Superior temporal gyrus (tissue), 1 donor: ENCODE results near the gene GCNT1.

Experiments
- DNase-seq: peaks from one replicate; pipeline ENCODE4 v3.0.0-alpha.2; 2016; ENCODE audit errors: extremely low spot score

The GCNT1 gene

GRCh38 chr9:76534026-76534425 lies 75.0 kb downstream of the GCNT1 start:
- no peak for DNase-seq

- DNase-seq = no peak
These were observed 78.2 kb downstream of the GCNT1 start for GRCh38 chr9:76537150-76537646.

DNA sequence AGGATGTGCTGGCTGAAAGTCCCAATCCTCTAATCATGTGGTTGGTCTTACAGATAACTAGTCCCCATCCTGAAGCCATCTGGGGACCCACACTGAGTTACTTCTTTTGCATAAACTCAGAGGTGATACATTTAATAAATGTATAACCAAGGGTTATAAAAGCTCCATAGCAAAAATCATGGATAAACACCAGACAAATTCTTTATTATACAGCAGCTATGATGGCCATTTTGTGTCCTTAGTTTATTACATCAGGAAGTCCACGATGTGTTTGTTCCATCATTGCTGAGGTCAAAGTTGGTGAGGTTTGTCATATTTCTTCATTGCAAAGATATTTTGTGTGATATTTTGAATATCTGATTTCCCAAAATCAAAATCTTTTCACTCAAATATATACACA lies 80.2 kb downstream of the GCNT1 start:
- DNase-seq = no peak

DNA sequence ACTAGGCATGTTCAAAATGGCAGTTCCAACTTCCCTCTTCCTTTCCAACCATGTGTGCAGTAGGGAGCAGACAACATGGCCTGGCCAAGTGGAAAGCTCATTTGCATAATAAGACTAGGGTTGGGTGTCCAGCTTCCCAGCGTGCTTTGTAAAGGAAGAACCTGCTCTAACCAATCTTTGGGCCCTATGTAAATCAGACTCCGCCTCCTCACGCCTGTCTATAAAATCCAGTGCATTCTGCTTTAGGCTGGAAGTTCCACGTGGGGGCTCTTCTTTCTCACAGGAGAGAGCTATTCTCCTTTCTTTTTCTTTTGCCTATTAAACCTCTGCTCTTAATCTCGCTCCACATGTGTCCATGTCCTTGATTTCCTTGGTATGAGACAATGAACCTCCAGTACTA lies 83.4 kb downstream of the GCNT1 start:
- DNase-seq = no peak

GRCh38 chr9:76545191-76545590 lies 86.2 kb downstream of the GCNT1 start:
- no peak for DNase-seq

DNA sequence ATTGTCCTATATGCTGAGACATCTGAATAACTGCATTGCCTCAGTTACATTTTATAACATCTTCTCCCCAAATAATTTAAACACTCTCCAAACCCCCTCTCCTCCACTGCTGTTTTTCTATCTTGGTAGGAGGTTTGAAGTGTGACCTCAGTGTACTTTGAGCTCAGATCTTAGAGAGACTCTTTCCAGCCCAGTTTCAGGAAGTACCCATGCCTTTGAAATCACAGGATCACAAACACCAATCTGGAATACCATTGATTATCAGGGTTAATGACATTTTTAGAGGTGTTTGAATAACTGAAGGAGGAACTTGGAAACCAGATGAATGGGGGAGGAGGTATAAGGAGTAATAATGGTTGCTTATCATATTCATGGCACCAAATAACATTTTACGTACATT lies 93.2 kb downstream of the GCNT1 start:
- DNase-seq = no peak

DNA sequence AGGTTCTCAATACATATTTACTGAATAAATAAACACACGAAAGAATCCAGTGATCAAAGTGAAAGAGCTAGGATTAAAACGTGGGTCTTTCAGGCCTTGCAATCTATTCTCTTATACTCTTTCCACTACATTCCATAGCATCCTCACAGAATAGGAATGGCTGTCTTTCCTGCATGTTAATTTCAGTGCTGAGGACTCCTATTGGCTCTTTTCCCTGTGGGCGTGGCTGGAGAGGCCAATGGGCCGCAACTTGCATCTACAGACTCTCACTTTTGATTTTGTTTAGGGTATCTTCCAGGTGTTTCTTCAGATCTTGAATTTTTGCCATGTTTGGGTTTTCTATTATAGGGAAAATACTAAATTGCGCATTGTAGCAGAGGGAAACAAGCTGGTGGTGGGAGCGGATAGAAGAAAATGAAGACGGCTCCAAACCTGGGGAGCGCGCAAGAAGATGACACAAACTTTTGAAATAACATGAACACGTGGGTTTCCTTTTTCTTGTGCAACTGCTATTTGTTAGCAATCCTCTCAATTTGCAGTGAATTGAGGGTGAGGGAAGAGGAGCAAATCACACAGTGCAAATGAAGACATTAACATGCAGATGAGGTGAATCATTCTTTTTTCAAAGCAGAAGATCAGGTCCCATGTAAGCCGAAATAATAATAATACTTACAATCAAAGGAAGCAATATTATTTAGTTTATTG lies 93.9 kb downstream of the GCNT1 start:
- DNase-seq = no peak

GRCh38 chr9:76553680-76554079 lies 94.7 kb downstream of the GCNT1 start:
- DNase-seq = no peak
